ENCODE data around the gene PLEKHG3. TPM values are rescaled to one million over a fixed set of nuclear protein-coding genes. Genes with fewer than 3 reads are reported as not detected.

The PLEKHG3 gene
- total RNA-seq, 3 donors from 2014 or later: 18.7 to 31.5 (median 30.3) TPM

GRCh38 chr14:64659366-64659765 is 44.9 kb upstream of the PLEKHG3 start:
- TF ChIP-seq POLR2AphosphoS5 (IDR thresholded peaks at IDR 0.05): no peak
- no peak for TF ChIP-seq POLR2A (IDR thresholded peaks at IDR 0.05)
- TF ChIP-seq CTCF (IDR thresholded peaks at IDR 0.05): no peak
- H3K36me3 ChIP-seq: no peaks in the 10 kb centered on the region
- DNase-seq (ENCODE audit: low spot score in 2 of 2): no peak
- no peak overlapping the region for H3K4me3 ChIP-seq
- intact Hi-C loops (cut with DNase I; ENCODE audit: low total_unique reads): no loop called here
- no peaks in the 10 kb centered on the region for H3K27me3 ChIP-seq
- H3K27ac ChIP-seq: no peak overlapping the region
- H3K9me3 ChIP-seq: no peaks in the 10 kb centered on the region
- no peaks in the 10 kb centered on the region for H3K4me1 ChIP-seq

DNA sequence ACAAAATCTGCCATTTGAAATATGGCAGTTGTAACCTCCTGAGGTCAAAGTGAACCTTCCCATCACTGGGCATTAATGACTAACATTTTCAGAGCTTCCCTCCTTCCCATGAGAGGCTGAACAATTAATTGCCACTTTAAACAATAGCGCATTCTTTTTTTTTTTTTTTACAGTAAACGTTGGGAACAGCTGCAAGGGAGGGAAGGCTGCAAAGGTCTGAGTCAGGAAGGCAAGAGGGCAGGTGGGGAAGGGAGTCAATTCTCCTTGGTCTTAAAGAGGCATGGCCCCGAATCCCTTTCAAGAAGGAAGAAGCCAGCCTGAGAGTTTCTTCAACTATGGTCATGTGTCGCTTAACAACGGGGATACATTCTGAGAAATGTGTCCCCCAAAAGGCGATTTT is 41.0 kb upstream of the PLEKHG3 start:
- intact Hi-C loops (cut with DNase I; ENCODE audit: low total_unique reads): no loop called here
- no peak overlapping the region for H3K27ac ChIP-seq

DNA sequence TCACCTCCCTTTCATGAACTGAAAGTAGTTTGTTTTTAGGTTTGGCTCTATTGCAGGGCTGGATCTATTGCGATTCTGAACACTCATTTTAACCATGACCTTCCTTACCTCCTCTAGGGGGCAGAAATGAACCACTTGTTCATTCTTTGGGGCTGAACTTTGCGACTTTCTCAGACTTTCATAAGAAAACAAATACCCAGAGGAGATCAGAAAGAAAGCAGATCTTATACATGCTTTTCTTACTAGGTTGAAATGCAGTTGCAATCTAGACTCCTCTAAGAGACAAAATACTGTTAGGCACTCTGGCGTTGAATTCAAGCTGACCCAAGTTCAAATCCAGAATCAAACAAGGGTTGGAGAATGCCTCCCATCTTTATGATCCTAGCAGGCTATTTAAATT is 32.6 kb upstream of the PLEKHG3 start:
- H3K27ac ChIP-seq: no peak overlapping the region
- intact Hi-C loops (cut with DNase I; ENCODE audit: low total_unique reads): loop anchor here (5.0 kb wide), 1 partner anchor 96 kb away; no protein-coding TSS in a partner anchor
- TF ChIP-seq POLR2AphosphoS5 (IDR thresholded peaks at IDR 0.05): no peak
- peak; percentile 66 to 91 (median 81) for TF ChIP-seq CTCF (IDR thresholded peaks at IDR 0.05)

More for the DNA sequence above, 41.0 kb upstream of the PLEKHG3 start:
- TF ChIP-seq POLR2A (IDR thresholded peaks at IDR 0.05) (no peak), POLR2AphosphoS5 (IDR thresholded peaks at IDR 0.05) (no peak), CTCF (IDR thresholded peaks at IDR 0.05) (no peak)
- Histone ChIP-seq H3K27me3 (no peaks in the 10 kb centered on the region), H3K36me3 (no peaks in the 10 kb centered on the region), H3K4me3 (no peak overlapping the region), H3K4me1 (no peaks in the 10 kb centered on the region), H3K9me3 (no peaks in the 10 kb centered on the region)
- no peak for DNase-seq (ENCODE audit: low spot score in 2 of 2)

DNA sequence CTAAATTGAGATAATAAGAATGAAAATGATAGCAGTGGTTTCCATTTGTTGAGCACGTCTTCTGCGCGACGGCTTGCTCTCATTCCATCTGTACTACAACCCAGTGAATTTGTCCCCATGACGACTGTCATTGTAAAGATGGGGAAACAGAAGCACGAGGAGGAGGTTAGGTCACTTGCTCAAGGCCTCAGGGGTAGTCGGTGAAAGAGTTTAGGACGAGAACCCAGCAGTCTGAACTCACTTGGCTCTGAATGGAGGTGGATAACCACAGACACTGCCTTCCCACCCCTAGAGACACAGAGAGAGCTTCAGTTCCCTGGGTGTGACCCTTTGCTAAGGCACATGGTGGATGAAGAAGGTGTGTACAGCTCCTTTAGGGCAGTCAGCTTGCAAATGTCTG is 30.9 kb upstream of the PLEKHG3 start:
- peak overlapping the region in 1 of 2 donors; percentile 33 for H3K27ac ChIP-seq
- no peaks in the 10 kb centered on the region for H3K9me3 ChIP-seq
- H3K27me3 ChIP-seq: no peaks in the 10 kb centered on the region
- no peak for DNase-seq (ENCODE audit: low spot score in 2 of 2)
- TF ChIP-seq POLR2AphosphoS5 (IDR thresholded peaks at IDR 0.05): no peak
- no peak for TF ChIP-seq POLR2A (IDR thresholded peaks at IDR 0.05)
- TF ChIP-seq CTCF (IDR thresholded peaks at IDR 0.05): no peak
- no peaks in the 10 kb centered on the region for H3K4me1 ChIP-seq
- H3K36me3 ChIP-seq: no peaks in the 10 kb centered on the region
- intact Hi-C loops (cut with DNase I; ENCODE audit: low total_unique reads): loop anchor here (5.0 kb wide), 1 partner anchor 94 kb away; no protein-coding TSS in a partner anchor
- no peak overlapping the region for H3K4me3 ChIP-seq

More for the DNA sequence above, 32.6 kb upstream of the PLEKHG3 start:
- Histone ChIP-seq H3K4me3 (no peak overlapping the region), H3K4me1 (no peaks in the 10 kb centered on the region), H3K36me3 (no peaks in the 10 kb centered on the region), H3K27me3 (no peaks in the 10 kb centered on the region), H3K9me3 (no peaks in the 10 kb centered on the region)
- DNase-seq (ENCODE audit: low spot score in 2 of 2): no peak

- H3K4me3 ChIP-seq: no peak overlapping the region
- H3K27ac ChIP-seq: peak overlapping the region in 1 of 2 donors; percentile 33
- H3K27me3 ChIP-seq: no peaks in the 10 kb centered on the region
- H3K4me1 ChIP-seq: no peaks in the 10 kb centered on the region
- H3K36me3 ChIP-seq: no peaks in the 10 kb centered on the region
- intact Hi-C loops (cut with DNase I; ENCODE audit: low total_unique reads): loop anchor here (5.0 kb wide), 1 partner anchor 94 kb away; no protein-coding TSS in a partner anchor
- TF ChIP-seq CTCF (IDR thresholded peaks at IDR 0.05) (no peak), POLR2AphosphoS5 (IDR thresholded peaks at IDR 0.05) (no peak), POLR2A (IDR thresholded peaks at IDR 0.05) (no peak)
- no peaks in the 10 kb centered on the region for H3K9me3 ChIP-seq
- DNase-seq (ENCODE audit: low spot score in 2 of 2): no peak
Measured at GRCh38 chr14:64673748-64674147, 30.5 kb upstream of the PLEKHG3 start.
